ENCODE measurements around the gene RAX.
"Not testable (repeated sequence)": the region's sequence is repeated elsewhere in the genome, so short reads cannot be mapped to it uniquely, and the experiment has no call there.

RAX gene

GRCh38 chr18:59272221-59272888 lies 899 bp downstream of the RAX start:
- no peak for DNase-seq

DNA sequence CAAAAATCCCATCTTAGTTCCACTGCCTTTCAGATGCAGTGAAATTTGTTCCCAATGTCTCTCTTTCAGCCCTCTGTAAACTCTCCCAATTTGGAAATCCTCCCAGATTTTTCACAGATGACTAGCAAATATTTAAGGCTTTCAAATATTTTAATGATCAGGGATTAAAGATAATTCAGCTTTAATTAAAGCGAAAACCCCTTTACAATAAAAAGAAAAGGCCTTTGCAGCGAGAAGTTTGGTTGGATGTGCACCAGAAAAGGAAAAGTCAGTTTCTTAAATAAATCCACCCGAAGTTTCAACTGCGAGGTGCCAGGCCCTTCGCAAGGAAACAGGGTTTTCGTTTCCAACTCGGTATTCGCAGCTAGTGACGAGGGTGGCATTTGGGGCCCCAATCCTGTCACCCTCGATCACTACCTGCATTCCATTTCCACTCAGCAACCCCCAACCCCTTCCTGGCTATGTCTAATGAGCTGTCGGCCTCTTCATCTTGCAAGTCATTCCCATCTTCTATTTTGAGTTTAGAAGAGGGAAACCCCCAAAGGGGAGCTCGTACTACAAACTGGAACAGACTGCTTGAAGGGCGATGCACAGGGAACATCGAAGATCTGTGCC lies 1.5 kb downstream of the RAX start:
- DNase-seq: no peak

- no peak for DNase-seq
Measured at GRCh38 chr18:59270689-59271257, 2.5 kb downstream of the RAX start.

- DNase-seq: no peak
Measured at GRCh38 chr18:59269563-59270119, 3.6 kb downstream of the RAX start.

- no peak for DNase-seq
Measured at GRCh38 chr18:59268721-59269562, 4.3 kb downstream of the RAX start.

DNA sequence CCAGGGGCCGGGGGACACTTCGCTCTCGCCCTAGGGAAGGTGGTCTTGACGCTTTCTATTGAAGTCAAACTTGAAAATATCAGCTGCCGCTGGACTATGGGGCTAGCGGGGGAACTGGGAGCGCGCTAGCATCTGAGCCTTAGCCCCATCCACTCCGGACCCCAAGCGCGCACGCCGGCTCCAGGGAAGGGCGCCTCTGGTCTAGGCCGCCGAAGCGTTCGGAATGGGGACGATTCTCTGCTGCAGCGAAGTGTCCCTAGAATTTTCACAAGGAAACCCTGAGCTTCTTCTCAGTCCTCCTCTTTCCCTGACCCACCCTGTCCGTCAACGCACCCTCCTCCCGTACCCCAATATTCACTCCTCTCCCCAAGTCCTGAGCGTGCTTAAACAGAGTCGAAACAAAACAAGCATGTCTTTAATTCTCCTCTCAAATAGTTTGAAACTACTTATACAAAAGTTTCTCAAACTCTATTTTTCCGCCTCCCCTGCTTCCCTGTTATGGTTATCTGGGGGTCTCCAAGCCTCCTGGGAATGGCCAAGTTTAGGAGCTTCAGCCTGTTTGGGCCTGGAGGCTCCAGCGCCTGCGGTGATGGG lies 5.0 kb downstream of the RAX start:
- DNase-seq: no peak

DNA sequence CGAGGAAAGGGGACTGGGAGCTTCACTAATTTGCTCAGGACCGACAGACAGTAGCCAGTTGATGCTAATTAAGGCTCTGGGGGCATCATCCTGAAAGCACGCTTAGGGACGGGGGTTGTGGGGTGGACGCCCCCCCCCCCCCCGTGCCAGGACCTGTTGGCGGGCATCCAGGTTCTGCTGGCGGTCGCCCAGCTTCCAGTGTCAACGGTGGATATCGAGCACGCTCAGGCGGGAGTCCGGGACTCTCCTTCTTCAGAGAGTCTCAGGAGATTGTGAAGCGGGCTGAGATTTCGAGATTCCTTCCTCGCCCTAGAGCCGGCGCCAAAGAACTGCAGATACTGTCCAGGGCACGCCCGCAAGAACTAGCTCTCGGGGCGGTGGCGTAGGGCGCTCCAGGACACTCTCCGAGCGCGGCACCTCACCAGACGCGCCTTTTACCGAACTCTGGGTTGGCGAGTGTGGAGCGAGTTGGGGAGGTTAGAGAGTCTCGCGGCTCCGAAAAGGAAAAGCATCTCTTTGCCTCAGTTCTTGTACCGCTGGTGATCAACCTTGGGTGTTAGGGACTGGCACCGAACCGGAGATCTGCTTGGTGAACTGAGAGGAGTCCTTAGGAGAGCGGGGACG lies 5.6 kb downstream of the RAX start:
- no peak for DNase-seq

DNA sequence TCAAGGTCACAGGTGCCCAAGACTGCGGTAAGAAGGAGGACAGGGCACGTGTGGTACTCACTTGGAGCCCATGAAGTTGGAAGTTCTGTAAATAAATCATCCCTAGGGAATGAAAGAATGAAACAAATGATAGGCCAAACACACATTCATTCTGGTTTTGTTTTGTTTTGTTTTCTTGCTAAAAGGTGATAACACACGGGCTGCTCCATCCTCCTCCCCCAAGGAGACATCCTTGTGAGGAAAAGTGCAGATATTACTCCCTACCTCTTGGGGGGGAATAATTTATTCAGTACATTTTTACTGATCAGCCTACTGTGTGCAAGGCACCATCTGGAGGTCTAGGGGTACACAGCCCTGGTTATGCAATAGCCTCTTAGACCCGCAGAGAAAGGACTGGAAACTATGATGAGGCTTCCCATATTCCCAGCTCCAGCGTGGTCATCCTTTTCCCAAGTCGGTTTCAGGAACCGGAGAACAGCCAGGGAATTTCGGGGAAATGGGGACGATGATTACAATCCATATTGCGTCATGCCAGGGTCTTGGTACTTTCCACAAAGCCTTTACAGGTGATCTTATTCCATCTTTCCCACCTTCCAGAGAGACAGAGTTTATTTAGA lies 6.3 kb downstream of the RAX start:
- no peak for DNase-seq

DNA sequence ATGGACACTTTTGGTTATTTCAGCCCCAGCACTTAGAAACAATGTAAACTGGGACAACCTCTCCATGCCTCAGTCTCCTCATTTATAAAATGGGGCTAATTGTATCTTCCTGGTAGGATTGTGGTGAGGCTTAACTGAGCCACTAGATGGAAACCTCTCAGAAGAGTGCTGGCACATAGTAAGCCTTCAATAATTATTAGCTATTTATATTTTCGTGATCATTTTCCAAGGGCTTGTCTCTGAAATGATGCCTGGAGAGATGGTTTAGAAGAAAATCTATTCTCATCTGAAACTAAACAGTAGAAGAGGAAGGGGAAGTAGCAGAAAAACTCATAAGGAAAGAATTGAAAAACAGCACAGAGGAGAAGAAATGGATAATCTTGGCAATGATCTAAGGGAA lies 6.8 kb downstream of the RAX start:
- DNase-seq: no peak

- no peak for DNase-seq
Measured at GRCh38 chr18:59265974-59266369, 7.3 kb downstream of the RAX start.

GRCh38 chr18:59265246-59265973 lies 7.8 kb downstream of the RAX start:
- no peak for DNase-seq

DNA sequence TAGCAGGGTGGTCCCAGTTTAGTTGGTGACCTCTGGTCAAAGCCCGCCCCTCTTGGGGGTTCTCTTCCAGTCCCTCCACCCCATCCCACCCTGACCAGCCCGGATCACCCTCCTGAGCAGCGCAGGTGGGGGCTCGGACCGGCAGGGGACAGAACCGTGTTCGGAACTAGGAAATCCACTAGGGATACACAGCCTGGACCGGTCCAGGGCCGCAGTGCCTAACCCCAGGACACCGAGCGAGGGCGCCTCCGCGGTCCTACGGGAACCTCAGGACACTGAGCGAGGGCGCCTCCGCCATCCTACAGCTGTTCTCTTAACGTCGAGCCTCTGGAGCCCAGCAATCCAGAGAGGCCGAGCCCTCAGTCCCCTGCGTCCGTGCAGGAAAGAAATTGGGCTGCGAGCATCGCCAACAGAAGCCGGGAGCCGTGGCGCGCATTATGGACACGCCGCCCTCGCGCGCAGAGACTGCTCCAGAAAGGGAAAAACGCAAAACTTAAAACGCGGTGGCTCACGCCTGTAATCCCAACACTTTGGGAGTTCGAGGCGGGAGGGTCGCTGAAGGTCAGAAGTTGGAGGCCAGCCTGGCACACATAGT lies 8.5 kb downstream of the RAX start:
- no peak for DNase-seq

DNA sequence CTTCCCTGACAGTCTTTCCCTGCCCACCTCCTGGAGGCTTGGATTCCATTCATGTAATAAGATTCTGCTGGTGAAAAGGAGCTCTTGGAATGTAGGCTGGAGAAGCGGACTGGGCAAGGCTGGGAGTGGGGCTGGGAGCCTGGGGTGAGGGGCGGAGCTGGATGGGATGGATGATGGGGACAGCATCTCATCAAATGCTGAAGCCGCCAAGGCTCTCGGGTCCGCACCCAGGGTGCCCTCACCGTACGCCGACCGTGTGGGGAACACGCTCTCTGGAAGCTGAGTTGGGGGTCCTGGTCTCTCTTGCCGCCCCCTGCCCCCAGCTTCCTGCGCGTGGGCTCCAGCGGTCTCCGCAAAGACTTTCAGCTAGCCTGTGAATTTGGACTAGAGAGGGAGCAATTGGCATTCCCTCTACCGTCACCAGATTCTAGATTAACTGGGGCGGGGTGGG lies 9.1 kb downstream of the RAX start:
- no peak for DNase-seq

DNA sequence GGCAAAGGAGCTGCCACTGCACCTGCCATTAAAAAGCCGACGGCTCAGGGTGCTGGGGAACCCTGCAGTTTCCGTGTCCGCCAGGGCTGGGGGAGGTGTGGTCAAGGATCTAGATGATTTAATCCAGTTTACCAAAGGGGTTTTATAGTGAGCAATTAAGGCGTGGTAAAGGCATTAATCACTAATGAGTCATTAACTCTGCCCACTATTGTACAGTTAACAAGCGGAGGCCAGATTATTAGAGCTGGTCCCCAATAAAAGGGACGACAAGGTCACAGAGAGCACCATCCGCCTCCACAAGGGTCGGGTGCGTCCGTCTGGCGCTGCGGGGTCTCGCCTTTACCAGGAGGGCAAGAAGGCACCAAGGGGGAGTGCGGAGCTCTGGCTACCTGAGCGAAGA lies 9.6 kb downstream of the RAX start:
- no peak for DNase-seq

GRCh38 chr18:59262243-59262642 lies 11.0 kb downstream of the RAX start:
- not testable (repeated sequence) for DNase-seq

- DNase-seq: not testable (repeated sequence)
Measured at GRCh38 chr18:59261842-59262241, 11.4 kb downstream of the RAX start.

- DNase-seq: not testable (repeated sequence)
Measured at GRCh38 chr18:59255491-59255890, 17.8 kb downstream of the RAX start.

GRCh38 chr18:59249199-59249774 lies 24.0 kb downstream of the RAX start:
- peak in 1 of 2 experiments; percentile 29 for DNase-seq

- DNase-seq: no peak
Measured at GRCh38 chr18:59246796-59247195, 26.5 kb downstream of the RAX start.

DNA sequence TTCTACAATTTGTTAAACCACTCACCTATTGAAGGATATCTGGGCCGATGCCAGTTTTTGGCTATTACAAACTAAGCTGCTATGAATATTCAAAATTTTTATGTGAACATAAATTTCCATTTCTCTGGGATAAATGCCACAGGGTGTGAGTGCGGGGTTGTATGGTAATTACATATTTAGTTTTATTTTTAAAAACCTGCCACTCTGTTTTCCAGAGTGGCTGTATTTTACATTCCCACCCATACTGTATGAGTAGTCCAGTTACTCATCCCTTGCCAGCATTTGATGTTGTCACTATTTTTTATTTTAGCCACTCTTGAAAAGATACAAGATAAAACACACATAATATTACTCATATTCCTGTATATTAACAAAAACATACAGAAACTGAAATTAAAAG lies 30.3 kb downstream of the RAX start:
- no peak for DNase-seq
